Right kidney (tissue), 1 donor: ENCODE data around the gene LRRC45.
"Not testable (repeated sequence)": the region's sequence is repeated elsewhere in the genome, so short reads cannot be mapped to it uniquely, and the experiment has no call there.

Experiments
- DNase-seq: peaks from one replicate; pipeline ENCODE4 v3.0.0-alpha.2; 2016

LRRC45 gene

GRCh38 chr17:82034371-82035011, 11.4 kb downstream of the LRRC45 start:
- DNase-seq = no peak

GRCh38 chr17:82035488-82035887, 12.4 kb downstream of the LRRC45 start:
- no peak for DNase-seq

GRCh38 chr17:82035956-82036633, 13.0 kb downstream of the LRRC45 start:
- no peak for DNase-seq

- DNase-seq = no peak
These were observed 13.6 kb downstream of the LRRC45 start for GRCh38 chr17:82036634-82037091.

- peak; percentile 98 for DNase-seq
These were observed 14.2 kb downstream of the LRRC45 start, which contains the start of gene DCXR for GRCh38 chr17:82037092-82037888. TSS of gene DCXR (minus strand) at chr17:82037697. CDS start at chr17:82037682, 15 bp downstream.

GRCh38 chr17:82037889-82038195, 14.7 kb downstream of the LRRC45 start:
- DNase-seq = no peak

- DNase-seq = not testable (repeated sequence)
These were observed 15.8 kb downstream of the LRRC45 start for GRCh38 chr17:82038796-82039409.

- no peak for DNase-seq
These were observed 16.7 kb downstream of the LRRC45 start for GRCh38 chr17:82039695-82040299.

- no peak for DNase-seq
These were observed 18.2 kb downstream of the LRRC45 start for GRCh38 chr17:82041144-82041814.

- no peak for DNase-seq
These were observed 19.5 kb downstream of the LRRC45 start for GRCh38 chr17:82042649-82043048.

GRCh38 chr17:82043507-82043906, 20.4 kb downstream of the LRRC45 start:
- no peak for DNase-seq

GRCh38 chr17:82045936-82046484, 22.9 kb downstream of the LRRC45 start:
- DNase-seq = no peak

GRCh38 chr17:82046903-82047302, 23.8 kb downstream of the LRRC45 start:
- no peak for DNase-seq

- no peak for DNase-seq
These were observed 24.3 kb downstream of the LRRC45 start for GRCh38 chr17:82047379-82047778.

GRCh38 chr17:82047914-82048570, 24.9 kb downstream of the LRRC45 start:
- DNase-seq = no peak

- no peak for DNase-seq
These were observed 25.5 kb downstream of the LRRC45 start for GRCh38 chr17:82048571-82048971.

GRCh38 chr17:82049106-82049505, 26.0 kb downstream of the LRRC45 start:
- DNase-seq = no peak

- DNase-seq = no peak
These were observed 26.4 kb downstream of the LRRC45 start for GRCh38 chr17:82049521-82049971.

- no peak for DNase-seq
These were observed 27.2 kb downstream of the LRRC45 start for GRCh38 chr17:82050152-82050760.
